Amygdala (tissue), 56 donors: Measurements from ENCODE around the gene SMAD3.

ENCODE experiments used
- DNase-seq, 56 donors: peaks; one replicate each; lab custom pipeline; 2025; lab: John Stamatoyannopoulos, UW

Gene SMAD3

GRCh38 chr15:67174446-67174845 is 109.0 kb downstream of the SMAD3 start:
- DNase-seq, result no peak

- DNase-seq, result no peak
Measured at GRCh38 chr15:67174864-67175573, 109.6 kb downstream of the SMAD3 start.

- DNase-seq, result peak in 1 of 56 donors; percentile 28
Measured at GRCh38 chr15:67175643-67176071, 110.3 kb downstream of the SMAD3 start.

GRCh38 chr15:67176195-67176971 is 111.0 kb downstream of the SMAD3 start:
- peak in 7 of 56 donors; percentile 13 to 38 (median 27) for DNase-seq

GRCh38 chr15:67177752-67178151 is 112.3 kb downstream of the SMAD3 start:
- DNase-seq, result no peak

GRCh38 chr15:67178569-67179210 is 113.3 kb downstream of the SMAD3 start:
- DNase-seq, result no peak

GRCh38 chr15:67179411-67179995 is 114.1 kb downstream of the SMAD3 start:
- DNase-seq, result no peak

- DNase-seq, result no peak
Measured at GRCh38 chr15:67180035-67180434, 114.6 kb downstream of the SMAD3 start.

- DNase-seq, result no peak
Measured at GRCh38 chr15:67180514-67181191, 115.3 kb downstream of the SMAD3 start.

GRCh38 chr15:67181221-67181639 is 115.8 kb downstream of the SMAD3 start:
- no peak for DNase-seq

- DNase-seq, result no peak
Measured at GRCh38 chr15:67183443-67184169, 118.2 kb downstream of the SMAD3 start.

GRCh38 chr15:67184208-67184925 is 119.0 kb downstream of the SMAD3 start:
- no peak for DNase-seq

GRCh38 chr15:67185051-67185450 is 119.6 kb downstream of the SMAD3 start:
- DNase-seq, result no peak

- DNase-seq, result no peak
Measured at GRCh38 chr15:67185621-67186225, 120.3 kb downstream of the SMAD3 start.

- peak in 13 of 56 donors; percentile 14 to 58 (median 29) for DNase-seq
Measured at GRCh38 chr15:67186226-67186649, 120.8 kb downstream of the SMAD3 start.

GRCh38 chr15:67186688-67187087 is 121.3 kb downstream of the SMAD3 start:
- no peak for DNase-seq

- DNase-seq, result no peak
Measured at GRCh38 chr15:67187351-67187854, 122.0 kb downstream of the SMAD3 start.

GRCh38 chr15:67188551-67189218 is 123.3 kb downstream of the SMAD3 start:
- no peak for DNase-seq
